SH-SY5Y (cell line): ENCODE measurements around the gene CAVIN2.

Source experiments
- GATA2 ChIP-seq: IDR thresholded peaks from 2 replicates; pipeline ENCODE4 v1.6.1; 2011; ENCODE audit warnings: mild to moderate bottlenecking, low read depth, low read length
- GATA3 ChIP-seq: IDR thresholded peaks from 2 replicates; pipeline ENCODE4 v1.6.1; 2011; ENCODE audit warnings: low read depth, mild to moderate bottlenecking, low read length, moderate library complexity

DNA sequence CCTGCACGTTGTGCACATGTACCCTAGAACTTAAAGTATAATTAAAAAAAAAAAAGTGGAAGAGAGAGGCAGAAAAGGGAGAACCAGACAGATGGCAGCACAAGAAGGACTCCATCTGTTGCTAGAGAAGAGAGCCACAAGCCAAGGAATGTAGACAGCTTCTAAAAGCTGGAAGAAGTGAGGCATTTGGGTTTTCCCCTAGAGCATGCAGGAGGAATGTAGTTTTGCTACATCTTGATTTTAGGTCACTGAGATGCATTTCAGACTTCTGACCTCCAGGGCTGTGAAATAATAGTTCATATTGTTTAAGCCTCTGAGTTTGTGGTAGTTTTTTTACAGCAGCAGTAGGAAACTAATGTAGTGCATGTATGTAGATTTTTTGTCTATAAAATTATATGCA, 46.0 kb downstream of the CAVIN2 start:
- TF ChIP-seq GATA2 (no peak), GATA3 (no peak)
